HepG2 (cell line): ENCODE results near the gene MRPL48. TPM values are rescaled to one million over a fixed set of nuclear protein-coding genes. Genes with fewer than 3 reads are reported as not detected.

Experiments used
- E2F2 ChIP-seq: sonication (generic); formaldehyde crosslinking; IDR thresholded peaks from 2 replicates; pipeline ENCODE4 v1.4.0; 2020; ENCODE audit warnings: missing genetic modification reagents, borderline replicate concordance
- IRF9 ChIP-seq: sonication (generic); formaldehyde crosslinking; IDR thresholded peaks from 2 replicates; pipeline ENCODE4 v1.8.0; 2022; ENCODE audit warnings: missing genetic modification reagents, mild to moderate bottlenecking, borderline replicate concordance
- MAX ChIP-seq: IDR thresholded peaks from 2 replicates; pipeline ENCODE4 v1.6.1; 2012; ENCODE audit warnings: inconsistent platforms
- NR3C1 ChIP-seq: sonication (generic); formaldehyde crosslinking; IDR thresholded peaks from 2 replicates; pipeline ENCODE4 v1.4.0; 2020; ENCODE audit warnings: missing genetic modification reagents
- PAXIP1 ChIP-seq: sonication (generic); formaldehyde crosslinking; conservative IDR thresholded peaks from 2 replicates; pipeline ENCODE4 v1.4.0; 2020; ENCODE audit warnings: mild to moderate bottlenecking, missing genetic modification reagents, moderate library complexity
- RBM39 ChIP-seq: fragments of 200-400 bp; formaldehyde crosslinking; IDR thresholded peaks from one replicate; pipeline ENCODE4 v1.6.1; 2018; ENCODE audit warnings: antibody characterized with exemption, mild to moderate bottlenecking, low read depth, low read length; ENCODE audit not compliant: poor library complexity, severe bottlenecking
- SMC3 ChIP-seq: IDR thresholded peaks from 2 replicates; pipeline ENCODE4 v1.6.1; 2011; ENCODE audit warnings: low read length, improper control_type of control experiment
- ZC3H4 ChIP-seq: sonication (generic); formaldehyde crosslinking; IDR thresholded peaks from 2 replicates; pipeline ENCODE4 v1.4.0; 2020; ENCODE audit warnings: missing genetic modification reagents, borderline replicate concordance
- ZFP91 ChIP-seq: sonication (generic); formaldehyde crosslinking; IDR thresholded peaks from 2 replicates; pipeline ENCODE4 v1.9.0; 2022; ENCODE audit warnings: missing genetic modification reagents, mild to moderate bottlenecking, borderline replicate concordance
- ZNF280D ChIP-seq: sonication (generic); formaldehyde crosslinking; IDR thresholded peaks from 2 replicates; pipeline ENCODE4 v1.5.1; 2020; ENCODE audit warnings: mild to moderate bottlenecking, missing genetic modification reagents
- ZNF33A ChIP-seq: sonication (generic); formaldehyde crosslinking; IDR thresholded peaks from 2 replicates; pipeline ENCODE4 v1.5.1; 2020; ENCODE audit warnings: missing genetic modification reagents, mild to moderate bottlenecking, moderate library complexity, borderline replicate concordance
- ZNF350 ChIP-seq: sonication (generic); formaldehyde crosslinking; IDR thresholded peaks from 2 replicates; pipeline ENCODE4 v1.4.0; 2020; ENCODE audit warnings: mild to moderate bottlenecking, low read depth, missing genetic modification reagents, borderline replicate concordance
- ZNF557 ChIP-seq: sonication (generic); formaldehyde crosslinking; IDR thresholded peaks from 2 replicates; pipeline ENCODE4 v1.4.0; 2020; ENCODE audit warnings: missing genetic modification reagents
- ZNF567 ChIP-seq: sonication (generic); formaldehyde crosslinking; IDR thresholded peaks from 2 replicates; pipeline ENCODE4 v1.8.1; 2023; ENCODE audit warnings: mild to moderate bottlenecking, missing genetic modification reagents, borderline replicate concordance
- ZNF605 ChIP-seq: sonication (generic); formaldehyde crosslinking; IDR thresholded peaks from 2 replicates; pipeline ENCODE4 v1.8.0; 2022; ENCODE audit warnings: mild to moderate bottlenecking, missing genetic modification reagents
- polyA plus RNA-seq, 8 experiments: library from polyadenylated mRNA; depleted of rRNA in 3 of 8; stranded (reverse) in 7 of 8; unstranded in 1 of 8; fragments of >200 nt; fragmentation: Illumina TruSeq in 4 of 8; extraction: Trizol in 4 of 8; gene quantifications; 2 replicates each; pipeline versions ENCODE4 v1.2.1 to v1.2.3, GENCODE V29; 2011 to 2016; ENCODE audit warnings: low read depth in 4 of 8, missing spikeins in 1 of 8, mixed read lengths in 1 of 8; ENCODE audit not compliant: insufficient read depth in 1 of 8
- total RNA-seq, 5 experiments: library from RNA; depleted of rRNA; stranded (reverse); fragments of >200 nt; fragmentation: Illumina TruSeq; extraction: Trizol; gene quantifications; 2 replicates each; pipeline ENCODE4 v1.2.3, GENCODE V29; 2016; ENCODE audit warnings: low read depth in 1 of 5

Gene MRPL48
- total and polyA plus RNA-seq, 2 of the 13 experiments (the other 11 are each of a cell fraction or from before 2014, with no cell fraction given): 61.2 to 67.9 TPM

- peak; percentile 74; the same call in 1 of the 2 replicates for TF ChIP-seq ZFP91
- no peak for TF ChIP-seq ZNF33A
- TF ChIP-seq ZC3H4 (CRISPR knock-in tag): no peak
- TF ChIP-seq SMC3: no peak
- TF ChIP-seq ZNF605 (CRISPR knock-in tag): 0 out of 2 replicates have a peak, but pooled peaks have one; percentile 19
- TF ChIP-seq ZNF557 (CRISPR knock-in tag): no peak
- TF ChIP-seq E2F2 (CRISPR knock-in tag): no peak
- peak; percentile 50; the same call in 1 of the 2 replicates for TF ChIP-seq MAX
- no peak for TF ChIP-seq PAXIP1 (CRISPR knock-in tag)
- TF ChIP-seq ZNF350 (CRISPR knock-in tag): no peak
- no peak for TF ChIP-seq ZNF280D (CRISPR knock-in tag)
- no peak for TF ChIP-seq NR3C1 (CRISPR knock-in tag)
- peak; percentile 20 for TF ChIP-seq RBM39
- TF ChIP-seq IRF9 (CRISPR knock-in tag): no peak
- no peak for TF ChIP-seq ZNF567 (CRISPR knock-in tag)
Measured at GRCh38 chr11:73760679-73761402, 26.8 kb upstream of the MRPL48 start, which contains the start of gene RAB6A (continued).
